Measurements from ENCODE around the gene CLDN2. TPM values are rescaled to one million over a fixed set of nuclear protein-coding genes. Genes with fewer than 3 reads are reported as not detected.

Gene CLDN2
- total and polyA plus RNA-seq, 2 of the 13 experiments (the other 11 are each of a cell fraction or from before 2014, with no cell fraction given): 1.3 to 1.5 TPM

DNA sequence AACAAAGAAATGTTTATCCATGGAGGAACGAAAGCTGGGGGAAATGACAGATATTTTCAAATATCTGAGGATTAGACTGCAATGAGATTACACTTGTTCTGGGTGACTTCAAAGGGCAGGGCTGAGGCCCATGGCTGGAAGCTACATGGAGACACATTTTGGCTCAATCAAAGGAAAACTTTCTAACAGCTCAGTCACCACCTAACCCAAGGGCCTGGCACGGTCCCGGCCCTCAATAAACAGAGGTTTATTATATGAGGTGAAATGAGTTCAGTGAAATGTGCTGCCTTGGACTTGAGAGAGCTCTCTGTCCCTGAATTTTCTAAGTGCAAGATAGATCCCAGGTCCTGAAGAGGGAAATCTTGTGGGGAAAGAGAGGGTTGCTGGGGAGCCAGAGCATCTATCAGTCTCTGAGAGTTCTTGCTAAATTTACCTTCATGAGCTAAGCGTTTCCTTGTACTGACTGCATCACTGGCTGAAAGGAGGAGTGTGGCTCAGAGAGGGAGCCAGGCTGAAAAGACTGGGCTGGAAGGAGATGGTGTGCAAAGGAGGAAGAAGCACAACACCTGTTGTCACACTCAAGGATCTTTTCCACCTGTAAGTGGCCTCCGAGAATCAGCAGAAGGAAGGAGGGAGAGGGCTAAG, 15.0 kb upstream of the CLDN2 start:
- Histone ChIP-seq H3K27ac (ENCODE audit: extremely low read length, insufficient read depth, low read length) (no peak overlapping the region), H3K36me3 (replicated peaks in 1 of 2; ENCODE audit: control insufficient read depth in 1 of 2, insufficient read depth in 2 of 2, low read length in 2 of 2) (no peaks in the 10 kb centered on the region), H3K9me3 (ENCODE audit: low read length) (no peaks in the 10 kb centered on the region), H3K9ac (ENCODE audit: insufficient read depth, low read depth, low read length) (no peak overlapping the region), H3K4me2 (ENCODE audit: low read depth, low read length) (no peak overlapping the region), H4K20me1 (ENCODE audit: insufficient read depth, low read length) (no peaks in the 10 kb centered on the region), H3K79me2 (ENCODE audit: insufficient read depth, low read length) (no peaks in the 10 kb centered on the region), H2AFZ (ENCODE audit: low read length) (no peak overlapping the region), H3K27me3 (ENCODE audit: control insufficient read depth in 1 of 2, insufficient read depth in 2 of 2, low read length in 2 of 2) (no peaks in the 10 kb centered on the region), H3K4me3 (replicated peaks in 1 of 3; ENCODE audit: insufficient read depth in 1 of 3, low read depth in 2 of 3, low read length in 3 of 3) (no peak overlapping the region), H3K4me1 (ENCODE audit: insufficient read depth, low read length) (peaks cover 66% of the 10 kb centered on the region)
- WGBS (ENCODE audit: low lambda C conversion rate): 77% methylated on average over 4 of the region's 5 CpGs
- no peak for ATAC-seq
- BruUV-seq (replicated peaks): no TSS peak
- ChIA-PET POLR2A (interaction anchor here (0.9 kb wide), 1 partner anchor 28 kb away, joined by 3 read pairs; no protein-coding TSS in a partner anchor), CTCF (ENCODE audit: low intra/inter-chr PET ratio, low total read pairs) (no interaction called here)
- no peak for DNase-seq (ENCODE audit: low spot score)
- intact Hi-C loops (cut with micrococcal nuclease; ENCODE audit: unreplicated experiment) (no loop called here), in situ Hi-C loops (cut with HindIII; ENCODE audit: extremely low pct_ligation_motif_present, low pct_unique_long_range_greater_than_20kb) (no loop called here)
- FAIRE-seq: no peak
- no peak for TF ChIP-seq ETV6 (CRISPR knock-in tag; conservative IDR thresholded peaks at IDR 0.05)
- no peak for TF ChIP-seq ZNF101 (CRISPR knock-in tag; IDR thresholded peaks at IDR 0.05; ENCODE audit: borderline replicate concordance, low read depth)
- TF ChIP-seq, protein P1, sequence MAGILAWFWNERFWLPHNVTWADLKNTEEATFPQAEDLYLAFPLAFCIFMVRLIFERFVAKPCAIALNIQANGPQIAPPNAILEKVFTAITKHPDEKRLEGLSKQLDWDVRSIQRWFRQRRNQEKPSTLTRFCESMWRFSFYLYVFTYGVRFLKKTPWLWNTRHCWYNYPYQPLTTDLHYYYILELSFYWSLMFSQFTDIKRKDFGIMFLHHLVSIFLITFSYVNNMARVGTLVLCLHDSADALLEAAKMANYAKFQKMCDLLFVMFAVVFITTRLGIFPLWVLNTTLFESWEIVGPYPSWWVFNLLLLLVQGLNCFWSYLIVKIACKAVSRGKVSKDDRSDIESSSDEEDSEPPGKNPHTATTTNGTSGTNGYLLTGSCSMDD (CRISPR knock-in tag; IDR thresholded peaks at IDR 0.05): no peak
- TF ChIP-seq KLF12 (CRISPR knock-in tag; IDR thresholded peaks at IDR 0.05; ENCODE audit: borderline replicate concordance): no peak
- TF ChIP-seq, protein P2, sequence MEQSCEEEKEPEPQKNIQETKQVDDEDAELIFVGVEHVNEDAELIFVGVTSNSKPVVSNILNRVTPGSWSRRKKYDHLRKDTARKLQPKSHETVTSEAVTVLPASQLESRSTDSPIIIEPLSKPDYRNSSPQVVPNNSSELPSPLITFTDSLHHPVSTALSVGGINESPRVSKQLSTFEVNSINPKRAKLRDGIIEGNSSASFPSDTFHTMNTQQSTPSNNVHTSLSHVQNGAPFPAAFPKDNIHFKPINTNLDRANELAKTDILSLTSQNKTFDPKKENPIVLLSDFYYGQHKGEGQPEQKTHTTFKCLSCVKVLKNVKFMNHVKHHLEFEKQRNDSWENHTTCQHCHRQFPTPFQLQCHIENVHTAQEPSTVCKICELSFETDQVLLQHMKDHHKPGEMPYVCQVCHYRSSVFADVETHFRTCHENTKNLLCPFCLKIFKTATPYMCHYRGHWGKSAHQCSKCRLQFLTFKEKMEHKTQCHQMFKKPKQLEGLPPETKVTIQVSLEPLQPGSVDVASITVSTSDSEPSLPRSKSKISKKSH (CRISPR knock-in tag; IDR thresholded peaks at IDR 0.05; ENCODE audit: borderline replicate concordance): no peak

Measured in HepG2 (cell line).